Body of pancreas (tissue), 4 donors: Measurements from ENCODE around the gene ARHGEF11.

Experiments used
- POLR2A ChIP-seq, 3 donors: fragments of 450-650 bp; IDR thresholded peaks; one replicate each; pipeline ENCODE4 v1.6.1; 2016; ENCODE audit warnings: antibody characterized with exemption in 3 of 3, mild to moderate bottlenecking in 2 of 3
- TF ChIP-seq, protein P1 (sequence below), 7 experiments: fragments of 450-650 bp in 4 of 7; fragments of 200-600 bp in 3 of 7; sonication (generic) in 3 of 7; IDR thresholded peaks; one replicate each; pipeline ENCODE4 v1.5.1; 2016 to 2019; ENCODE audit warnings: antibody characterized with exemption in 7 of 7

DNA sequence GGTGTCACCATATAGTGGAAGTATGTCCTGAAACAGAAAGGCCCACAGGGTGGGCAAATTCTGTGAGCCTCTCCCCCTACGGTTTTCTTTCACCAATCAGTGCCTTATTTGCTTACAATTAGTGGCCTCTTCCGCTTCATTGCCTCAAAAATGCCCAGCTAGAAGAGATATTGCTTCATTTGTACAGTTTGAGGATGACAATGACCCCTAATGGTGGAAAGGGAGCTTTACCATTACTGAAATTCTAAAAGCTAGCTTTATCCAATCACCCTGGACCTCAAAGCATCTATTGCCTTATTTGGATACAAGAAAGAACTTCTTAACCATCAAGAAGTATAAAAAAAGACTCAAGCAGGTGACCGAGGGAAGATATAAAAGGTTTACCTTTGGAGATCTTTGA is 75.5 kb downstream of the ARHGEF11 start:
- no peak for TF ChIP-seq POLR2A (IDR thresholded peaks at IDR 0.05)
- TF ChIP-seq, protein P1, sequence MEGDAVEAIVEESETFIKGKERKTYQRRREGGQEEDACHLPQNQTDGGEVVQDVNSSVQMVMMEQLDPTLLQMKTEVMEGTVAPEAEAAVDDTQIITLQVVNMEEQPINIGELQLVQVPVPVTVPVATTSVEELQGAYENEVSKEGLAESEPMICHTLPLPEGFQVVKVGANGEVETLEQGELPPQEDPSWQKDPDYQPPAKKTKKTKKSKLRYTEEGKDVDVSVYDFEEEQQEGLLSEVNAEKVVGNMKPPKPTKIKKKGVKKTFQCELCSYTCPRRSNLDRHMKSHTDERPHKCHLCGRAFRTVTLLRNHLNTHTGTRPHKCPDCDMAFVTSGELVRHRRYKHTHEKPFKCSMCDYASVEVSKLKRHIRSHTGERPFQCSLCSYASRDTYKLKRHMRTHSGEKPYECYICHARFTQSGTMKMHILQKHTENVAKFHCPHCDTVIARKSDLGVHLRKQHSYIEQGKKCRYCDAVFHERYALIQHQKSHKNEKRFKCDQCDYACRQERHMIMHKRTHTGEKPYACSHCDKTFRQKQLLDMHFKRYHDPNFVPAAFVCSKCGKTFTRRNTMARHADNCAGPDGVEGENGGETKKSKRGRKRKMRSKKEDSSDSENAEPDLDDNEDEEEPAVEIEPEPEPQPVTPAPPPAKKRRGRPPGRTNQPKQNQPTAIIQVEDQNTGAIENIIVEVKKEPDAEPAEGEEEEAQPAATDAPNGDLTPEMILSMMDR (IDR thresholded peaks at IDR 0.05): no peak
